Left lung (tissue), 10 donors: ENCODE measurements around the gene PSAP. TPM values are rescaled to one million over a fixed set of nuclear protein-coding genes. Genes with fewer than 3 reads are reported as not detected.

Experiments used
- ATAC-seq: fragments of 200-7000 bp; cut with Tn5 transposase; one replicate; pipeline ENCODE4 v1.9.1; 2020; ENCODE audit warnings: moderate library complexity
- DNase-seq, 4 donors: peaks; one replicate each; pipeline ENCODE4 v3.0.0-alpha.2; 2013 to 2020
- H3K27ac ChIP-seq, 2 donors: fragments of 200-600 bp; sonication (generic) in 1 of 2; one replicate each; pipeline versions ENCODE4 v1.5.0 to v1.8.0; 2020 to 2021
- H3K27me3 ChIP-seq, 2 donors: fragments of 200-600 bp; sonication (generic) in 1 of 2; one replicate each; pipeline versions ENCODE4 v1.5.0 to v1.8.0; 2020 to 2021
- H3K36me3 ChIP-seq, 2 donors: fragments of 200-600 bp; sonication (generic) in 1 of 2; one replicate each; pipeline versions ENCODE4 v1.5.0 to v1.8.0; 2020 to 2021
- H3K4me1 ChIP-seq, 2 donors: fragments of 200-600 bp; one replicate each; pipeline ENCODE4 v1.8.0; 2021
- H3K4me3 ChIP-seq, 2 donors: fragments of 200-600 bp; sonication (generic) in 1 of 2; one replicate each; pipeline versions ENCODE4 v1.5.0 to v1.8.0; 2020 to 2021; ENCODE audit warnings: mild to moderate bottlenecking in 1 of 2
- H3K9me3 ChIP-seq, 2 donors: fragments of 200-600 bp; sonication (generic) in 1 of 2; one replicate each; pipeline versions ENCODE4 v1.5.0 to v1.8.0; 2020 to 2021
- intact Hi-C, 2 donors: fragments of 100-400 bp; cut with DNase I; formaldehyde crosslinking; loops; one replicate each; pipeline versions ENCODE4 v1.11.2 to v1.14.2; 2022
- polyA plus RNA-seq, 6 donors: library from polyadenylated mRNA; unstranded; fragments of 120-200 nt; gene quantifications; one replicate each; pipeline ENCODE4 v1.2.1, GENCODE V29; 2013; ENCODE audit not compliant: insufficient read length in 6 of 6
- total RNA-seq, 2 donors: library from RNA; stranded (reverse); fragmentation: NEBNext Ultra II Directional; extraction: Animal tissue kit (Norgen Biotek cat#: 25700); gene quantifications; one replicate each; pipeline ENCODE4 v1.2.1, GENCODE V29; 2021
- TF ChIP-seq, protein P1 (sequence below), 2 donors: fragments of 200-600 bp; sonication (generic) in 1 of 2; IDR thresholded peaks; one replicate each; pipeline versions ENCODE4 v1.5.0 to v1.8.0; 2021; ENCODE audit warnings: antibody characterized with exemption in 2 of 2
- donor health status: DM: no; HTN: yes; CAD: no.
- donor health status: DM: no; HTN: no; CAD: no.

The PSAP gene
- total and polyA plus RNA-seq, 8 donors, result 539 to 1,668 (median 577) TPM

DNA sequence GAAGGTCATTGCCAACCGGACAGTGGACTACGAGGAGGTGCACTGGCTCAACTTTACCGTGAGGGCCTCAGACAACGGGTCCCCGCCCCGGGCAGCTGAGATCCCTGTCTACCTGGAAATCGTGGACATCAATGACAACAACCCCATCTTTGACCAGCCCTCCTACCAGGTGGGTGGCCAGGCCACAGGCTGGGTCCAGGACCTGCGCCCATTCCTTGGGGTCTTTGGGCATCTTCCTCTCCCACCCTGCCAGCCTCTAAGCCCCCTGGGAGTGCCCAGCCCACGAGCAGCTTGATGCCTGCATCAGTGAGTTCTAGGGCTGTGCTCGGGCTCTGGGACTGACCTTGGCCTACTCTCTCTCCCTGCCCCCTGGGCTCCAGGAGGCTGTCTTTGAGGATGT lies 51.9 kb downstream of the PSAP start:
- no peaks in the 10 kb centered on the region for H3K9me3 ChIP-seq
- no peak overlapping the region for H3K27ac ChIP-seq
- no peak overlapping the region for H3K4me3 ChIP-seq
- H3K27me3 ChIP-seq, result no peaks in the 10 kb centered on the region
- DNase-seq (no peak), ATAC-seq (no peak)
- TF ChIP-seq, protein P1, sequence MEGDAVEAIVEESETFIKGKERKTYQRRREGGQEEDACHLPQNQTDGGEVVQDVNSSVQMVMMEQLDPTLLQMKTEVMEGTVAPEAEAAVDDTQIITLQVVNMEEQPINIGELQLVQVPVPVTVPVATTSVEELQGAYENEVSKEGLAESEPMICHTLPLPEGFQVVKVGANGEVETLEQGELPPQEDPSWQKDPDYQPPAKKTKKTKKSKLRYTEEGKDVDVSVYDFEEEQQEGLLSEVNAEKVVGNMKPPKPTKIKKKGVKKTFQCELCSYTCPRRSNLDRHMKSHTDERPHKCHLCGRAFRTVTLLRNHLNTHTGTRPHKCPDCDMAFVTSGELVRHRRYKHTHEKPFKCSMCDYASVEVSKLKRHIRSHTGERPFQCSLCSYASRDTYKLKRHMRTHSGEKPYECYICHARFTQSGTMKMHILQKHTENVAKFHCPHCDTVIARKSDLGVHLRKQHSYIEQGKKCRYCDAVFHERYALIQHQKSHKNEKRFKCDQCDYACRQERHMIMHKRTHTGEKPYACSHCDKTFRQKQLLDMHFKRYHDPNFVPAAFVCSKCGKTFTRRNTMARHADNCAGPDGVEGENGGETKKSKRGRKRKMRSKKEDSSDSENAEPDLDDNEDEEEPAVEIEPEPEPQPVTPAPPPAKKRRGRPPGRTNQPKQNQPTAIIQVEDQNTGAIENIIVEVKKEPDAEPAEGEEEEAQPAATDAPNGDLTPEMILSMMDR (IDR thresholded peaks at IDR 0.05), result no peak
- H3K36me3 ChIP-seq, result no peaks in the 10 kb centered on the region
- intact Hi-C loops, result no loop called here
- H3K4me1 ChIP-seq, result peaks cover 0 to 21% of the 10 kb centered on the region in 2 donors

DNA sequence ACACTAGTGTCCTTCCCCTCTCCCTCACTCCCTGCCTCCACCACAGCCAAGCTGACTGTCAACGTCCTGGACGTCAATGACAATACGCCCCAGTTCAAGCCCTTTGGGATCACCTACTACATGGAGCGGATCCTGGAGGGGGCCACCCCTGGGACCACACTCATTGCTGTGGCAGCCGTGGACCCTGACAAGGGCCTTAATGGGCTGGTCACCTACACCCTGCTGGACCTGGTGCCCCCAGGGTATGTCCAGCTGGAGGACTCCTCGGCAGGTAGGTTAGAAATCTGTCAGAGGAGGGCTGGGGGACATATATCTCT lies 52.8 kb downstream of the PSAP start:
- Histone ChIP-seq H3K4me3 (no peak overlapping the region), H3K36me3 (no peaks in the 10 kb centered on the region), H3K4me1 (peaks cover 0 to 18% of the 10 kb centered on the region in 2 donors), H3K27ac (no peak overlapping the region), H3K27me3 (no peaks in the 10 kb centered on the region), H3K9me3 (no peaks in the 10 kb centered on the region)
- DNase-seq, result no peak
- ATAC-seq, result no peak
- intact Hi-C loops, result no loop called here
- TF ChIP-seq, protein P1 (IDR thresholded peaks at IDR 0.05), result no peak

DNA sequence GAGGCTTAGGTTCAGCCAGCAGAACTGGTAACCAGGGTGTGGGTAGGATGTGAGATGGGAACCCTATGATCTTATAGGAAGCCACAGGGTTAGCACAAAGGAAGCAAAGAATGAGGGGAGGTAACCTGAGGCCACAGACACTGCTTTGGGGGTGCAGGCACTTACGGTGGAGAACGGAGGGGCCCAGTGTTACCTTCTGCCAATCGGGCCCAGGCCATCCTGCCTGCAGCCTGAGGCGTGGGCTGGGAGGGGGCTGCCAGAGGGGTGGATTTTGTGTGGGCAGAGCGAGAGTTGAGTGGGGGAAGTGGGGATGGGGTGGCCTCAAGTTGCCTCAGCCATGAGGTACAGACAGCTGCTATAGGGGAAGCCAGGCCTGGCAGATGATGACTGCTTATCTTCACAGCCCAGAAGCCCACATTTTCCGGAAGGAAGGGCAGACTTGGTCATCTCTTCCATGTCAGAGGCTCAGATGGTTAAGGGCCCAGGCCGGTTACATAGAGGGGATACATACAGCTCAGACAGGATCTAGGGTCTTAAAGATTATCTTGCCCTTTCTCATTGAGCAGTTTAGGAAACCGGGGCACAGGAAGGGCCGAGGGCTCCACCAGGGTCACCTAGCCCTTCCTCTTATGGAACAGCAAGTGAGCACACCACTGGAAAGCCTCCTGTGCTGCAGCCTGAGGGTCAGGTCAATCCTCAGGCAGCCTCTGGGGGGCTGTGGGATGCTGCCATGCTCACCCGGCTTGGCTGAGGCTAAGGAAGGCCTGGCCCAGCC lies 53.3 kb downstream of the PSAP start:
- intact Hi-C loops, result no loop called here
- no peak overlapping the region for H3K27ac ChIP-seq
- H3K27me3 ChIP-seq, result no peaks in the 10 kb centered on the region
- H3K9me3 ChIP-seq, result no peaks in the 10 kb centered on the region
- peaks cover 0 to 18% of the 10 kb centered on the region in 2 donors for H3K4me1 ChIP-seq
- ATAC-seq (peak; percentile 30), DNase-seq (no peak)
- H3K4me3 ChIP-seq, result no peak overlapping the region
- TF ChIP-seq, protein P1 (IDR thresholded peaks at IDR 0.05), result no peak
- H3K36me3 ChIP-seq, result no peaks in the 10 kb centered on the region

DNA sequence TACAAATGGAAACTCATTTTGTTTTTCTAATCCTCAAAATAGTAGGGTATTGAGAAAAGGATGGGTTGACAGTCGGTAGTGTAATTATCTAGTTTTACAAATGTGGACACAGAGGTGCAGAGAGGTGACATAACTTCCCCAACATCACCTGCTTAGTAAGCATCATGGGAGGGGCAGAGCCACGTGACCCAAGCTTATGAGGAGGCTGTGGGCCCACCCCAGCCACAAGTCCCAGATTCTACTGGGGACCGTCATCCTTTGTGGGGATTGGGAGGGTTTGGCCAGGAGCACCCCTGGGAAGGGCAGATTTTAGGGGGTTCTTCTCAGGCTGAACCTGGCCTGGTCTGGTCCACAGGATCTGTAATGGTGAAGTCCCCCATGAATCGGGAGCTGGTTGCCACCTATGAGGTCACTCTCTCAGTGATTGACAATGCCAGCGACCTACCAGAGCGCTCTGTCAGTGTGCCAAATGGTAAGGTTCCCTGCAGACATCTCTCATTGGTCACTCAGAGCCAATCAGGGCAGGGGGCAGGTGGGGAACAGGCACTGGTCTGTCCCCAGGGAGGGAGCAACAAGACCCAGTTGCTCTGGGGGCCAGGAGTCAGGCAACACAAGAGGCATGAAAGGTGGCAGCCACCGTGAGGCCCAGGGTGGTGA lies 54.2 kb downstream of the PSAP start:
- Histone ChIP-seq H3K9me3 (no peaks in the 10 kb centered on the region), H3K36me3 (no peaks in the 10 kb centered on the region), H3K4me1 (peaks cover 0 to 16% of the 10 kb centered on the region in 2 donors), H3K4me3 (no peak overlapping the region), H3K27me3 (no peaks in the 10 kb centered on the region), H3K27ac (no peak overlapping the region)
- intact Hi-C loops, result no loop called here
- DNase-seq (no peak), ATAC-seq (no peak)
- TF ChIP-seq, protein P1 (IDR thresholded peaks at IDR 0.05), result no peak

DNA sequence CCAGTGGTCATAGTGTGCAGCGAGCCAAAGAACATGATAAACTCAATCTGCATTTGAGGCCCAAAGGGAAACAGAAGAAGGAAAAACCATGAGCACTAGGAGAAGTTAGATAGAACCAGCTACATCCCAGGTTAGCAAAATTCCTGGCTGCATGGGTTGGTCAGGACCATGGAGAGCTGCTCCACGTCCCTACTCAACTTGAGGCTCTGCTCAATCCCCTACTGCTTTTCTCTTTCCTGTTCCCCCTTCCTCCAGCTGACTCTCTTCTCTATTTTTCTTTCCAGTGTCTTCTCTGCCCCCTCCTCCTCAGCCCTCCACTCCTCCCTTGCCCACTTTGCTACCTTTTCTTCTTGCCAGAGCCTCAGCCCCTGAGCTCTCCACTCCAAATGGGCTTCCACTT lies 55.8 kb downstream of the PSAP start:
- no peaks in the 10 kb centered on the region for H3K36me3 ChIP-seq
- ATAC-seq, result peak; percentile 71
- H3K4me3 ChIP-seq, result no peak overlapping the region
- no peaks in the 10 kb centered on the region for H3K9me3 ChIP-seq
- TF ChIP-seq, protein P1 (IDR thresholded peaks at IDR 0.05), result no peak
- no peak overlapping the region for H3K27ac ChIP-seq
- no peaks in the 10 kb centered on the region for H3K27me3 ChIP-seq
- peak in 2 of 4 donors; percentile 31 to 59 for DNase-seq
- intact Hi-C loops, result no loop called here
- peaks cover 0 to 9% of the 10 kb centered on the region in 2 donors for H3K4me1 ChIP-seq
